Measurements from ENCODE around the gene MYF5. TPM values are rescaled to one million over a fixed set of nuclear protein-coding genes. Genes with fewer than 3 reads are reported as not detected.

The MYF5 gene
- total and polyA plus RNA-seq, 2 of the 4 experiments (the other 2 are of a cell fraction), result not detected

- no peak overlapping the region for H3K23ac ChIP-seq (ENCODE audit: low read depth, low read length)
- no peaks in the 10 kb centered on the region for H3K4me1 ChIP-seq (ENCODE audit: control insufficient read depth, insufficient read depth, low read length)
- no peak for DNase-seq
- WGBS, 2 experiments (ENCODE audit: extremely low coverage in 2 of 2, insufficient read length in 1 of 2), result no CpG with 5 or more reads among the region's 1 CpG
- H3K9me3 ChIP-seq (ENCODE audit: control insufficient read depth, insufficient read depth, low read length), result no peaks in the 10 kb centered on the region
- H4K5ac ChIP-seq (ENCODE audit: low read depth, low read length), result no peak overlapping the region
- no peak overlapping the region for H3K14ac ChIP-seq (replicated peaks; ENCODE audit: low read depth, low read length)
- intact Hi-C loops (cut with micrococcal nuclease), result no loop called here
- no peak overlapping the region for H3K4me2 ChIP-seq (ENCODE audit: low read depth, low read length)
- H4K8ac ChIP-seq (ENCODE audit: low read depth in 2 of 2, low read length in 2 of 2), result no peak overlapping the region
- no peak overlapping the region for H4K91ac ChIP-seq (ENCODE audit: insufficient read depth, low read depth, low read length)
- H3K56ac ChIP-seq (ENCODE audit: extremely low read depth, insufficient read depth, low read length), result no peak overlapping the region
- no peak overlapping the region for H3K4ac ChIP-seq (ENCODE audit: low read depth, low read length)
- H3K4me3 ChIP-seq (ENCODE audit: insufficient read depth, low read depth, low read length), result no peak overlapping the region
- H2AK9ac ChIP-seq (replicated peaks; ENCODE audit: low read depth, low read length, poor library complexity), result no peak overlapping the region
- H3K79me1 ChIP-seq (ENCODE audit: low read depth in 1 of 2, low read length in 2 of 2), result no peaks in the 10 kb centered on the region
- TF ChIP-seq USF2 (IDR thresholded peaks at IDR 0.05; ENCODE audit: low read depth, low read length), result no peak
- no peak for TF ChIP-seq POLR2A (IDR thresholded peaks at IDR 0.05; ENCODE audit: low read depth, low read length)
- no peak for TF ChIP-seq RFX5 (IDR thresholded peaks at IDR 0.05; ENCODE audit: low read depth, low read length)
- TF ChIP-seq CEBPB (IDR thresholded peaks at IDR 0.05; ENCODE audit: low read depth, low read length), result no peak
- no peak overlapping the region for H2BK5ac ChIP-seq (ENCODE audit: low read depth, low read length, poor library complexity, severe bottlenecking)
- no peaks in the 10 kb centered on the region for H3K36me3 ChIP-seq (ENCODE audit: control insufficient read depth, insufficient read depth, low read length)
- no peak overlapping the region for H3K18ac ChIP-seq (ENCODE audit: low read depth, low read length)
- H4K20me1 ChIP-seq (ENCODE audit: insufficient read depth, low read length), result no peaks in the 10 kb centered on the region
- ChIA-PET CTCF (no interaction called here), POLR2A (ENCODE audit: unreplicated experiment) (no interaction called here)
- H2AFZ ChIP-seq (replicated peaks; ENCODE audit: low read length, poor library complexity), result no peak overlapping the region
- no peak overlapping the region for H2BK15ac ChIP-seq (ENCODE audit: low read depth, low read length)
- dilution Hi-C loops (cut with HindIII; ENCODE audit: low sequenced_read_pairs, unreplicated experiment), result no loop called here
- no peaks in the 10 kb centered on the region for H3K27me3 ChIP-seq (ENCODE audit: control insufficient read depth, insufficient read depth, low read length)
- no TSS peak for BruUV-seq (replicated peaks)
- H2AK5ac ChIP-seq (ENCODE audit: low read depth, low read length), result no peak overlapping the region
- no peak overlapping the region for H2BK20ac ChIP-seq (ENCODE audit: low read depth, low read length)
- H3K9me1 ChIP-seq (ENCODE audit: insufficient read depth, low read length), result peaks cover 3% of the 10 kb centered on the region; the same call in 1 of the 2 replicates
- ATAC-seq (ENCODE audit: low read depth), result no peak
- no peak overlapping the region for H2BK120ac ChIP-seq (ENCODE audit: low read depth, low read length)
- H3K9ac ChIP-seq (ENCODE audit: low read depth, low read length), result no peak overlapping the region
- in situ Hi-C loops (cut with MboI; ENCODE audit: low sequenced_read_pairs), result no loop called here
- no peak overlapping the region for H3K27ac ChIP-seq (ENCODE audit: insufficient read depth, low read length)
Observed at GRCh38 chr12:80690090-80690489, 26.6 kb upstream of the MYF5 start.
